HCT116 (cell line): Measurements from ENCODE around the gene BORCS5. TPM values are rescaled to one million over a fixed set of nuclear protein-coding genes. Genes with fewer than 3 reads are reported as not detected.

ENCODE experiments used
- ATAC-seq: fragments of 200-7000 bp; cut with Tn5 transposase; 2 replicates; pipeline ENCODE4 v1.9.1; 2020; ENCODE audit warnings: mild to moderate bottlenecking, moderate library complexity
- BruUV-seq: library from RNA; stranded (reverse); fragments of 400-500 nt; replicated peaks from 2 replicates; lab custom pipeline; 2021; lab: Mats Ljungman, UMichigan
- CTCF ChIA-PET: fragments of 300-600 bp; sonication (Branson Sonifier 250); formaldehyde crosslinking; loops from one replicate; lab custom pipeline; 2021; ENCODE audit warnings: antibody characterized with exemption; lab: Charles Lee
- POLR2A ChIA-PET: fragments of 300-600, 350-600 bp; sonication (Branson Sonifier 250); formaldehyde crosslinking; loops from one replicate; lab custom pipeline; 2021; ENCODE audit warnings: antibody characterized with exemption; lab: Charles Lee
- RAD21 ChIA-PET, 2 experiments: fragments of 300-600 bp; sonication (Branson Sonifier 250); formaldehyde crosslinking; loops; one replicate each; lab custom pipeline; 2023; ENCODE audit warnings: low total read pairs in 2 of 2; ENCODE audit not compliant: uncharacterized antibody in 2 of 2, unreplicated experiment in 2 of 2, low non-redundant PET in 1 of 2; lab: Charles Lee
- DNase-seq: peaks from one replicate; pipeline ENCODE4 v3.0.0-alpha.2; 2010; ENCODE audit warnings: low read depth, low spot score
- H2AFZ ChIP-seq: fragments of 200-600 bp; shearing (Covaris generic), sonication (generic); 2 replicates; pipeline ENCODE4 v1.6.1; 2017; ENCODE audit warnings: low read depth, mixed run types, mixed read lengths, antibody characterized with exemption, low read length; ENCODE audit not compliant: poor library complexity, severe bottlenecking
- H3K27ac ChIP-seq: 2 replicates; pipeline ENCODE4 v1.5.1; 2012; ENCODE audit warnings: low read depth, low read length
- H3K27me3 ChIP-seq: fragments of 200-600 bp; sonication (generic); 2 replicates; pipeline ENCODE4 v1.6.1; 2016; ENCODE audit warnings: mixed run types, low read length, mixed read lengths; ENCODE audit not compliant: insufficient read depth
- H3K36me3 ChIP-seq, 2 experiments: fragments of 200-500 bp in 1 of 2; fragments of 200-600 bp in 1 of 2; sonication (Bioruptor generic) in 1 of 2; sonication (generic) in 1 of 2; 2 replicates each; pipeline versions ENCODE4 v1.5.1 to v1.6.1; 2014 to 2016; ENCODE audit warnings: low read length in 2 of 2, inconsistent platforms in 1 of 2, mixed read lengths in 1 of 2, mixed run types in 1 of 2; ENCODE audit not compliant: insufficient read depth in 2 of 2, control insufficient read depth in 1 of 2
- H3K4me1 ChIP-seq, 2 experiments: fragments of 200-600 bp in 1 of 2; sonication (generic) in 1 of 2; 2 replicates each; pipeline versions ENCODE4 v1.5.1 to v1.6.1; 2012 to 2017; ENCODE audit warnings: low read length in 2 of 2, inconsistent platforms in 1 of 2, mild to moderate bottlenecking in 1 of 2, mixed read lengths in 1 of 2, mixed run types in 1 of 2, moderate library complexity in 1 of 2; ENCODE audit not compliant: insufficient read depth in 2 of 2, control insufficient read depth in 1 of 2
- H3K4me2 ChIP-seq: fragments of 200-600 bp; sonication (generic); 2 replicates; pipeline ENCODE4 v1.6.1; 2017; ENCODE audit warnings: mixed run types, low read length, mixed read lengths
- H3K4me3 ChIP-seq, 2 experiments: fragments of 200-600 bp in 1 of 2; sonication (generic) in 1 of 2; replicated peaks in 1 of 2; 2 replicates each; pipeline ENCODE4 v1.5.1; 2011 to 2016; ENCODE audit warnings: low read length in 2 of 2, control low read depth in 1 of 2, low read depth in 1 of 2, mild to moderate bottlenecking in 1 of 2, mixed read lengths in 1 of 2, mixed run types in 1 of 2
- H3K79me2 ChIP-seq: fragments of 200-600 bp; sonication (generic); 2 replicates; pipeline ENCODE4 v1.6.1; 2017; ENCODE audit warnings: mild to moderate bottlenecking, mixed run types, low read length, moderate library complexity, mixed read lengths; ENCODE audit not compliant: insufficient read depth
- H3K9ac ChIP-seq: fragments of 200-600 bp; sonication (generic); 2 replicates; pipeline ENCODE4 v1.6.1; 2016; ENCODE audit warnings: low read length, mixed read lengths
- H3K9me2 ChIP-seq: fragments of 200-600 bp; sonication (generic), shearing (Covaris generic); 2 replicates; pipeline ENCODE4 v1.6.1; 2017; ENCODE audit warnings: mixed run types, mild to moderate bottlenecking, moderate library complexity; ENCODE audit not compliant: insufficient read depth
- H3K9me3 ChIP-seq, 2 experiments: fragments of 200-500 bp in 1 of 2; fragments of 200-600 bp in 1 of 2; sonication (Bioruptor generic) in 1 of 2; sonication (generic) in 1 of 2; 2 replicates each; pipeline ENCODE4 v1.6.1; 2014 to 2017; ENCODE audit warnings: low read length in 2 of 2, mixed read lengths in 2 of 2, inconsistent platforms in 1 of 2, low read depth in 1 of 2, mild to moderate bottlenecking in 1 of 2, mixed run types in 1 of 2, moderate library complexity in 1 of 2; ENCODE audit not compliant: control insufficient read depth in 1 of 2, insufficient read depth in 1 of 2
- H4K20me1 ChIP-seq: fragments of 200-600 bp; sonication (generic), shearing (Covaris generic); 2 replicates; pipeline ENCODE4 v1.6.1; 2017; ENCODE audit warnings: mixed run types, mild to moderate bottlenecking, moderate library complexity; ENCODE audit not compliant: insufficient read depth
- EZH2phosphoT487 ChIP-seq: fragments of 200-600 bp; IDR thresholded peaks from 2 replicates; pipeline ENCODE4 v1.6.1; 2018; ENCODE audit warnings: antibody characterized with exemption, borderline replicate concordance
- POLR2AphosphoS5 ChIP-seq: IDR thresholded peaks from 2 replicates; pipeline ENCODE4 v1.6.1; 2011; ENCODE audit warnings: mild to moderate bottlenecking, low read depth, low read length, moderate library complexity
- SIN3A ChIP-seq: IDR thresholded peaks from 2 replicates; pipeline ENCODE4 v1.6.1; 2012; ENCODE audit warnings: low read depth
- SP1 ChIP-seq: IDR thresholded peaks from 2 replicates; pipeline ENCODE4 v1.6.1; 2012; ENCODE audit warnings: low read depth
- SRF ChIP-seq: IDR thresholded peaks from 2 replicates; pipeline ENCODE4 v1.6.1; 2012; ENCODE audit warnings: low read depth
- TCF7L2 ChIP-seq: IDR thresholded peaks from 2 replicates; pipeline ENCODE4 v1.7.0; 2011; ENCODE audit warnings: borderline replicate concordance, inconsistent platforms; ENCODE audit not compliant: insufficient read depth, insufficient read length; ENCODE audit errors: extremely low read depth
- ZBTB33 ChIP-seq: IDR thresholded peaks from 2 replicates; pipeline ENCODE4 v1.6.1; 2011; ENCODE audit warnings: mild to moderate bottlenecking, low read length, moderate library complexity; ENCODE audit not compliant: insufficient replicate concordance; ENCODE audit errors: extremely low read depth
- intact Hi-C: fragments of 100-400 bp; cut with micrococcal nuclease; formaldehyde crosslinking; loops from 2 replicates; pipeline ENCODE4 v1.10.0; 2022
- total RNA-seq: library from RNA; stranded (reverse); gene quantifications from one replicate; pipeline ENCODE4 v1.2.1, GENCODE V29; 2021; ENCODE audit not compliant: unreplicated experiment
- TF ChIP-seq, protein P1 (sequence below): IDR thresholded peaks from 2 replicates; pipeline ENCODE4 v1.6.1; 2012
- TF ChIP-seq, protein P2 (sequence below): IDR thresholded peaks from 2 replicates; pipeline ENCODE4 v1.6.1; 2012

BORCS5 gene
- total RNA-seq, 1 experiment from 2014 or later, result 8.7 TPM

DNA sequence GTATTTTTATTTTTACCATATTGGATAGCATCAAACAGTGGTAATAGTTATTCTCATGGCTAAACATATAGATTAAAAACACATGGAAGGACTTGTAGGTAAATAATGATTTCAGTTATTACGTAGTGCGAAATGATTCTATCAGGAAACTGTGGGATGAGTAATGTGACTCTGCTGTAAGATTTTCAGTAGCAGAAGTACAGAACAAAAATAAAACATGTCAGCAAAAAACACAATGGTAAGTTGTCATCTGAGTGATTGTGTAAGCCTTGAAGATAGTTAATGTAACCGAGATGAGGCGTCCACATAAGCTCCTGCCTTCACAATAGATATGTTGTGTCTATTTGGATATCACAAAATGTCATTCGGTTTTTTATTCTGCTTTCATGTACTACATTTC is 99.8 kb downstream of the BORCS5 start:
- Histone ChIP-seq H3K4me3 (no peak overlapping the region), H2AFZ (no peak overlapping the region), H4K20me1 (no peaks in the 10 kb centered on the region), H3K9me2 (no peaks in the 10 kb centered on the region), H3K4me2 (no peak overlapping the region), H3K27me3 (no peaks in the 10 kb centered on the region), H3K9me3 (no peaks in the 10 kb centered on the region), H3K4me1 (no peaks in the 10 kb centered on the region), H3K9ac (no peak overlapping the region), H3K27ac (no peak overlapping the region), H3K79me2 (no peaks in the 10 kb centered on the region), H3K36me3 (no peaks in the 10 kb centered on the region)
- ATAC-seq (no peak), DNase-seq (no peak)
- ChIA-PET POLR2A (no interaction called here), RAD21 (no interaction called here), CTCF (no interaction called here)
- intact Hi-C loops, result no loop called here
- no TSS peak for BruUV-seq
- no peak for TF ChIP-seq SRF
- TF ChIP-seq EZH2phosphoT487, result no peak
- TF ChIP-seq, protein P1, sequence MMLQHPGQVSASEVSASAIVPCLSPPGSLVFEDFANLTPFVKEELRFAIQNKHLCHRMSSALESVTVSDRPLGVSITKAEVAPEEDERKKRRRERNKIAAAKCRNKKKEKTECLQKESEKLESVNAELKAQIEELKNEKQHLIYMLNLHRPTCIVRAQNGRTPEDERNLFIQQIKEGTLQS, result no peak
- no peak for TF ChIP-seq TCF7L2
- TF ChIP-seq, protein P2, sequence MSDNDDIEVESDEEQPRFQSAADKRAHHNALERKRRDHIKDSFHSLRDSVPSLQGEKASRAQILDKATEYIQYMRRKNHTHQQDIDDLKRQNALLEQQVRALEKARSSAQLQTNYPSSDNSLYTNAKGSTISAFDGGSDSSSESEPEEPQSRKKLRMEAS, result no peak
- no peak for TF ChIP-seq POLR2AphosphoS5
- no peak for TF ChIP-seq SP1
- no peak for TF ChIP-seq ZBTB33
- no peak for TF ChIP-seq SIN3A
